Hypothalamus (tissue), 51 donors: Measurements from ENCODE around the gene TNFRSF14.

ENCODE experiments used
- DNase-seq, 51 donors: peaks; one replicate each; lab custom pipeline; 2025; lab: John Stamatoyannopoulos, UW

TNFRSF14 gene

GRCh38 chr1:2611031-2611501, 54.9 kb downstream of the TNFRSF14 start:
- peak in 12 of 51 donors; percentile 11 to 61 (median 29) for DNase-seq

- DNase-seq: no peak
Measured at GRCh38 chr1:2611621-2612437, 55.7 kb downstream of the TNFRSF14 start.

- no peak for DNase-seq
Measured at GRCh38 chr1:2612591-2613365, 56.6 kb downstream of the TNFRSF14 start.
